Subcutaneous abdominal adipose tissue (tissue), 5 donors: ENCODE data around the gene NEDD8.
A peak's percentile ranks its signal among the peaks of the same experiment; 100 is the strongest.

Experiments
- H3K27ac ChIP-seq: one replicate; pipeline ENCODE4 v1.7.0; 2013; ENCODE audit warnings: low read depth, mild to moderate bottlenecking, inconsistent platforms, low read length, moderate library complexity
- H3K27me3 ChIP-seq, 5 donors: one replicate each; pipeline ENCODE4 v1.7.0; 2013; ENCODE audit warnings: low read length in 5 of 5, inconsistent platforms in 1 of 5; ENCODE audit not compliant: control insufficient read depth in 5 of 5, insufficient read depth in 4 of 5
- H3K36me3 ChIP-seq, 5 donors: one replicate each; pipeline ENCODE4 v1.7.0; 2013; ENCODE audit warnings: low read length in 5 of 5; ENCODE audit not compliant: control insufficient read depth in 5 of 5, insufficient read depth in 5 of 5
- H3K4me1 ChIP-seq, 5 donors: one replicate each; pipeline ENCODE4 v1.7.0; 2013; ENCODE audit warnings: low read length in 5 of 5, mild to moderate bottlenecking in 3 of 5, moderate library complexity in 1 of 5; ENCODE audit not compliant: control insufficient read depth in 5 of 5, insufficient read depth in 5 of 5
- H3K4me3 ChIP-seq, 5 donors: one replicate each; pipeline ENCODE4 v1.7.0; 2013; ENCODE audit warnings: low read length in 5 of 5, low read depth in 1 of 5
- H3K9ac ChIP-seq, 5 donors: one replicate each; pipeline ENCODE4 v1.7.0; 2013; ENCODE audit warnings: low read length in 5 of 5, mild to moderate bottlenecking in 4 of 5, moderate library complexity in 3 of 5
- H3K9me3 ChIP-seq, 5 donors: one replicate each; pipeline ENCODE4 v1.7.0; 2013; ENCODE audit warnings: low read length in 5 of 5; ENCODE audit not compliant: control insufficient read depth in 5 of 5
- donor health status: healthy.
- donor health status: healthy.
- donor health status: healthy.
- donor health status: healthy.
- donor health status: healthy.

Gene NEDD8

DNA sequence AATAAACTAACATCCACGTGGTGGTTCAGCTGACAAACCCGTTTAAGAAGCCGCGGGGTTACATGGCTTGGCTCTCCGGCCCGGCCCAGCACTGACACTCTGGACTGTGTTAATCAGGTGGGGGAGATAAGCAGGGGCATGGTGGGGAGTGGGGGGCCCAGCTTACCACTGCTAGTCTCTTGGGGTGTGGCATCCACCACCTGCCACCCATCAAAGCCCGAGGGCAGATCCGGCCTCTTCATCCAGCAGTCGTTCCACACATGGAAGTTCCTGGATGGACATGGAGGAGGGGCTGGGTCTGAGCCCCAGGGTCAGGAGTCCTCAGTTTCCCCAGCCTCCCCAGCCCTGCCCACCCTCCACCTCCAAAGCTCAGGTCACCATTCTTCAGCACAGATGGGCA, 26.0 kb upstream of the NEDD8 start:
- peaks cover 1 to 42% (median 37%) of the 10 kb centered on the region in 5 donors for H3K4me1 ChIP-seq

DNA sequence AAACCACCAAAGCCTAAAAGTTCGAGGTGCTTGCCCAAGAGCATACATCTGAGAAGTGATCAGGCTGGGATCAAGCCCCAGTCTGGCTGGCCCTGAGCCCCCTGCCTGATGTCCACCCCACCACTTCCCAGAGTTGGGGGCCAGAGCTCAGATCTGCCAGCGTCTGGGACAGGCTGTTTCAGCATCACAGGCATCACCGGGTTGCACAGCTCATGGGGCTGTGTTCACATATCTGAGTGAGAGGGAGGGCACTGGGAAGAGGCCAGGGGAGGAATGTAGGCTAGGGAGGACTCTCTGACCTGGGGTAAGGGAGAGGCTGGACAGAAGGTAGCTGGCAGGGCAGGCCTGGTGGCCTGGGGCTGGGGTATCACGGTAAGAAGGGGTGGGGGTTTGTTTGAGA, 24.8 kb upstream of the NEDD8 start:
- Histone ChIP-seq H3K27ac (no peak overlapping the region), H3K9ac (no peak overlapping the region), H3K36me3 (peaks cover 0 to 28% (median 9%) of the 10 kb centered on the region in 5 donors)

More for the DNA sequence above, 26.0 kb upstream of the NEDD8 start:
- Histone ChIP-seq H3K9me3 (no peaks in the 10 kb centered on the region), H3K27ac (no peak overlapping the region), H3K36me3 (peaks cover 0 to 28% (median 9%) of the 10 kb centered on the region in 5 donors), H3K9ac (no peak overlapping the region), H3K4me3 (no peak overlapping the region), H3K27me3 (no peaks in the 10 kb centered on the region)

DNA sequence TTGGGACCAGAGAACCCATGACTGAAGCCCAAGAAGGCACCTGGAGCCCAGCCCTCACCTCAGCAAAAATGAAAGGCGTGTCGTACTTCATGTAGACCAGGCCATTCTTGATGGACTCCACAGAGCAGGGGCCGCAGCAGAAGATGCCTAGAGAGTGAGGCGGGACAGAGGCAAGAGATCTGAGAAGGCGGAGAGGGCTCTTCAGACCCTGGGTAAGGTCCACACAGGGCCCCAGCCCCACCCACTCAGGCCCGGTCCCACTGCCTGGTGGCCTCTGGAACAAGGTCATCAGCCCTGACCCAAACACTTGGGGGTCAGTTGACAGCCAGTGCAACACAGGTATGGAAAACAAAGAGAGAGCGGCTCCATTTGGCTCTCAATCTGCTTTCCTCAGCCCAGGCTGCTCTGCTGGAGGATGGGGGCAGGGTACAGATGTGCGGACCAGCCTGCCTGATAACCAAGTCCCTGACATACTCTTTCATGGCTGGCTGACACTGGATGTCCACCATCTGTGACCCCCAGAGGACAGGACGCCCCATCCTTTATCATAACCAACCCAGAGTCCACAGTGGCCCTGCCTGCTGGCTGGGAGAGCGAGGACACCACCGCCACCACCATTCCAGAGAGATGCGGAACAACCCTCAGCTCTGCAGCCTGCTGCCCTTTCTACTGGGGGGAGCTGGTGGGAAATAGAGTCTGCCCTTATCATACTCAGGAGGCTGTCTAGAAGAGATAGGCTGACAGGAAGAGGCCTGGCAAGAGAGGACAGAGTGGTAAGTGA, 24.0 kb upstream of the NEDD8 start:
- H3K4me1 ChIP-seq, result peaks cover 1 to 48% (median 37%) of the 10 kb centered on the region in 5 donors
- no peak overlapping the region for H3K27ac ChIP-seq
- H3K27me3 ChIP-seq, result no peaks in the 10 kb centered on the region
- H3K9ac ChIP-seq, result no peak overlapping the region
- H3K36me3 ChIP-seq, result peaks cover 0 to 23% (median 9%) of the 10 kb centered on the region in 5 donors
- no peak overlapping the region for H3K4me3 ChIP-seq
- no peaks in the 10 kb centered on the region for H3K9me3 ChIP-seq

More for the DNA sequence above, 24.8 kb upstream of the NEDD8 start:
- H3K4me3 ChIP-seq, result no peak overlapping the region
- H3K27me3 ChIP-seq, result no peaks in the 10 kb centered on the region
- H3K9me3 ChIP-seq, result no peaks in the 10 kb centered on the region
- peaks cover 1 to 48% (median 37%) of the 10 kb centered on the region in 5 donors for H3K4me1 ChIP-seq

DNA sequence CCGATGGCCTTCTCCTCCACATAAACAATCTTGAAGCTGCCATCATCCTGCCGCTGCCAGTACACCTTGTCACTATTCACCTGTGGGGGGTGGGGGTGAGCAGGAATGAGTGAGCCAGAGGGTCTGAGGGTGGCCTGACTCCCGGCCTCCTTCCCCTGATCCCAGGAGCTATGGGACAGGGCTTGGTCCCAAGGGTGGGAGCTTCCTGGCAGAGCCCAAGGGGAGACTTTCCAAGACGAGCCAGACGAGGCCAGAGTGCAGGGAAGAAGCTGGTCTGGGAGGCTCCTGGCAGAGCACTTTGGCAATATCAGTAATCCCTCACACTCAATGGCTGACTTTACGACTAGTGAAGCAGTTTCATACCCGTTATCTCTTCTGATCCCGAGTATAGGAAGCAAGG, 23.3 kb upstream of the NEDD8 start:
- Histone ChIP-seq H3K4me1 (peaks cover 1 to 48% (median 37%) of the 10 kb centered on the region in 5 donors), H3K9ac (no peak overlapping the region), H3K27ac (no peak overlapping the region), H3K27me3 (no peaks in the 10 kb centered on the region), H3K9me3 (no peaks in the 10 kb centered on the region), H3K4me3 (no peak overlapping the region), H3K36me3 (peaks cover 0 to 21% (median 9%) of the 10 kb centered on the region in 5 donors)

- Histone ChIP-seq H3K9me3 (no peaks in the 10 kb centered on the region), H3K9ac (no peak overlapping the region), H3K4me3 (no peak overlapping the region), H3K27ac (no peak overlapping the region), H3K27me3 (no peaks in the 10 kb centered on the region), H3K4me1 (peaks cover 1 to 48% (median 37%) of the 10 kb centered on the region in 5 donors), H3K36me3 (peaks cover 0 to 21% (median 6%) of the 10 kb centered on the region in 5 donors)
These were observed 22.6 kb upstream of the NEDD8 start for GRCh38 chr14:24254630-24255392.

GRCh38 chr14:24253936-24254335, 21.8 kb upstream of the NEDD8 start:
- no peak overlapping the region for H3K4me3 ChIP-seq
- H3K9ac ChIP-seq, result peak overlapping the region in 1 of 5 donors; percentile 21
- peaks cover 1 to 41% (median 31%) of the 10 kb centered on the region in 5 donors for H3K4me1 ChIP-seq
- no peak overlapping the region for H3K27ac ChIP-seq
- no peaks in the 10 kb centered on the region for H3K27me3 ChIP-seq
- no peaks in the 10 kb centered on the region for H3K9me3 ChIP-seq
- H3K36me3 ChIP-seq, result peaks cover 0 to 25% (median 6%) of the 10 kb centered on the region in 5 donors

- H3K36me3 ChIP-seq, result peaks cover 0 to 26% (median 6%) of the 10 kb centered on the region in 5 donors
- H3K27ac ChIP-seq, result no peak overlapping the region
- peak overlapping the region in 2 of 5 donors; percentile 7 to 45 for H3K9ac ChIP-seq
- H3K4me1 ChIP-seq, result peaks cover 1 to 35% (median 26%) of the 10 kb centered on the region in 5 donors
- no peaks in the 10 kb centered on the region for H3K9me3 ChIP-seq
- H3K27me3 ChIP-seq, result no peaks in the 10 kb centered on the region
- no peak overlapping the region for H3K4me3 ChIP-seq
These were observed 20.3 kb upstream of the NEDD8 start for GRCh38 chr14:24252289-24253124.

DNA sequence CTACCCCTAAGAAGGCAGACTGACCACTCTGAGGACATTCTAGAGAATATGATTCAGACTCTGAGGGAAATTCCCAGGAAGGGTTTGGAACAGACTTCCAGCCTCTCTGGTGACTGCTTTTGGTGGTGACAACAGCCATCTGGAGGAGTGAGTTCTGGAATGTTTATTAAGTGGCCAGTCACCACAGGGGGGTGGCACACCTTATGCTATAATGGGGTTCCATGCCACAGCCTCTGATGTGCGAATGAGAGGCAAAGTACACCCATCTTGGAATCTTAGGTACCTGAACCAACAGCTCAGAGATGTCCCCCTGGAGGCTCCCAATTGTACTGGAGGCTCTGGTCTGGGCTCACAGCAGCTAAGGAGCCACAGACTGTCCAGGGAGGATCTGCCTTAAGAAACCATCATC, 19.7 kb upstream of the NEDD8 start:
- H3K27ac ChIP-seq, result no peak overlapping the region
- H3K4me1 ChIP-seq, result peaks cover 1 to 29% (median 22%) of the 10 kb centered on the region in 5 donors
- no peak overlapping the region for H3K4me3 ChIP-seq
- no peaks in the 10 kb centered on the region for H3K27me3 ChIP-seq
- no peaks in the 10 kb centered on the region for H3K9me3 ChIP-seq
- peaks cover 0 to 26% (median 6%) of the 10 kb centered on the region in 5 donors for H3K36me3 ChIP-seq
- peak overlapping the region in 2 of 5 donors; percentile 7 to 45 for H3K9ac ChIP-seq

DNA sequence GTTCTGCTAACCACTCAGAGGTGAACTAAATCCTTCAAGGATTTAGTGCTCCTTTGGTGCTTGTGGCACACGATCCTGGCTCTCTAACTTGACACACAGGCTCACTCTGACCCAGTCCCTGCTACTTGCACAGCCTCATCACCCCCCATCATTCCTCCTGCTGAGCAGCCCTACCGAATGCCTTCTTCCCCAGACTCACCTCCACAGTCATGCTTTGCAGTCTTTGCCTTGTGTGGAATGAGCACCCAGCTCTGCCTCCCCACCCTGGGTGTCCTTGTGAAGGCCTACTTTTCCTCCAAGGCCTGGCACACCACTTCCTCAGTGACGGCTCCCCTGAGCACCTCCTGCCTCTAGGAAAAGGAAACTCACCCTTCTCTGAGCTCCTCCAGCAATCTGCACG, 18.2 kb upstream of the NEDD8 start:
- Histone ChIP-seq H3K27ac (no peak overlapping the region), H3K36me3 (peaks cover 0 to 23% (median 6%) of the 10 kb centered on the region in 5 donors), H3K4me1 (peaks cover 0 to 14% (median 7%) of the 10 kb centered on the region in 5 donors), H3K9me3 (no peaks in the 10 kb centered on the region), H3K4me3 (no peak overlapping the region), H3K27me3 (no peaks in the 10 kb centered on the region), H3K9ac (no peak overlapping the region)
